Stimulated activated CD4-positive, alpha-beta T cell treated with anti-CD3 and anti-CD28 coated beads, Interleukin-15, amount 100 ng/mL, for 48 hours (primary cell): ENCODE data around the gene CPEB1.
"Not testable (repeated sequence)": the region's sequence is repeated elsewhere in the genome, so short reads cannot be mapped to it uniquely, and the experiment has no call there.

Experiments used
- DNase-seq, 2 donors: peaks; one replicate each; pipeline ENCODE4 v3.0.0-alpha.2; 2020; ENCODE audit warnings: low read depth in 2 of 2

The CPEB1 gene

DNA sequence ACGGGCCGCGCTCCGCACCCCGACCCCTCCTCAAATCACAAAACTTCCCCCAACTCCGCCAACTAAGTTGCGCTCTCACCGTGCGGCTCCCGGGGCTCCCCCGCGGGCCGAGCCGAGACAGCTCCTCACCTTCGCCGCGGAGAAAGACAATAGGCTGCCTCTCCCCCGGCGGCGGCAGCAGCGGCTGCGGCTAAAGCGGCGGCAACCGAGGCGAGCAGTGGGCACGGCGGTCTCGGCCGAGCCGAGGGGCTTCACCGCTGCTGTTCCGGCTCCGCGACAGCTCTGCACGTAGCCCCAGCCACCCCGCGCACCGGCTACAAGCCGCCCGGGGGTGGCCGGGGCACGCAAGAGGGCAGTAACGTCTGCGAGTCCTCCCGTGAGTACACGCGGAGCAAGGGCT lies 133.6 kb downstream of the CPEB1 start:
- not testable (repeated sequence) for DNase-seq

DNA sequence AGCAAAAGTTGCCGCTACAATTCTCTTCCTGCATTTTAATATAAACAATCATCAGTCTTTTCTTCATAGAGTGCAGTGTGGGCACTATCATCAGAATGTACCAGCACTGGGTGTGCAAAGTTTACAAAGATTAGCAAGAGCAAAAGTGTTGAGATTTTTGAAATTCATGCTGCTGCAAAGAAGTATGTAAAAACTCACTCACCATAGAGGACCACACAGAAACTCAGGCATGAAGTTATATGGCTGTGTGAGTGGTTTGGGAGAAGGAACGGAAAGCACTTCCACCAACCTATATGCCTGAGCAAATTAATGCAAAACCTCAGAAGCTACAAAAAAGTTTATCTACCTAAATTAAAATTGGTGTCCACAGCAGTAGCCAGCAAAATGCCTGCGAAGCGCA lies 139.5 kb downstream of the CPEB1 start:
- not testable (repeated sequence) for DNase-seq

DNA sequence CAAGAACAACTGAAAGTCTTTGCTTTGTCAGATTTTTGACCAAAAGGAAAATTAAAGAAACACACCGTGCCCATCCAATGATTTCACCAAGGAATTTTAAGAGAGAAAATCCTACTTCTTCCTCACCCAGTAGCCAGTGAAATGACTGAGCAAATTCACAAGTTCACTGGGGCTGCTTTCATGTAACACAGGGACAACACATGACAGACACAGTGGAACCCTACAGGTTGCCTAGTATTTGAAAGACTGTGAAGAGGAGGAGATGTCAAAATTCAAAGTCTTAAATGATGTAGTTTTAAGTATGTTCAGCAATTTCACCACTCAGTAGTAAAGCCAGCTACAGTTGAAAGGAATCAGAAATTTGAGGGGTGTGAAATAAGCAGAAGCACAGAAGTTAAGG lies 140.1 kb downstream of the CPEB1 start:
- DNase-seq, result not testable (repeated sequence)

DNA sequence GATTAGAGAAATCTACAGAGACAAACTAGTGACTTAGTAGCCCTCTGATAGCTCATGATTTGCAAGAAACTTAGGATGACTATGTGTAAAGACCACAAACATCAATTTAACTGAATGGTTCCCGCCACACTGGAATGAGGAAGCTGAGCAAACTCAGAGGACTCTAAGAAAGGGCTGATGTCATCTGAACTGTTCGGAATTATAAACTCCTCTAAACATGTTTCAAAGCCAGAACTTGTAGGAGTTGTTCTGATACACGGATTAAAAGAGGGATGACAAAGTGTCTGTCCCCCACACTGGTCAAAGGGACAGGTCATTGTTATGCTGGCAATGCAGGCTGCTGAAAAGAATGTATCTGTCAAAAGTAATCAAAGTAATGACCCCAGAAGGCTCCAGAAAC lies 141.3 kb downstream of the CPEB1 start:
- DNase-seq, result not testable (repeated sequence)

DNA sequence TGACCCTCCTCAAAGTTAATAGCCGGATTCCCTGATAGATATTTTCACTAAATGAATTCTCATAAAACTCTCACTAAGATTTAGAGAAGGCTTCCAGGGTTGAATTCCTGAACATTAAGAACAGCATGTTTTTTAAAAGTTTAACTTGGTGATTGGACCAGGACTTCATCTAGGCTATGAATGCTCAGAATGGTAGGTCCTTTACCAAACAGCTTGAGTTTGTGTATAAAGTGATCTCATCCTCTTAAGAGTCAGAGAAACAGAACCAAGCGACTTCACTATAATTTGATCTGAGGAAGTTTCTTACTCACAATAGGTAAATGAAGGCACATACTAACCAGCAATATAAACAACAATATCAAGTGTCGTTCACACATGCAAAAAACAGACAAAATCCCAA lies 143.1 kb downstream of the CPEB1 start:
- not testable (repeated sequence) for DNase-seq

DNA sequence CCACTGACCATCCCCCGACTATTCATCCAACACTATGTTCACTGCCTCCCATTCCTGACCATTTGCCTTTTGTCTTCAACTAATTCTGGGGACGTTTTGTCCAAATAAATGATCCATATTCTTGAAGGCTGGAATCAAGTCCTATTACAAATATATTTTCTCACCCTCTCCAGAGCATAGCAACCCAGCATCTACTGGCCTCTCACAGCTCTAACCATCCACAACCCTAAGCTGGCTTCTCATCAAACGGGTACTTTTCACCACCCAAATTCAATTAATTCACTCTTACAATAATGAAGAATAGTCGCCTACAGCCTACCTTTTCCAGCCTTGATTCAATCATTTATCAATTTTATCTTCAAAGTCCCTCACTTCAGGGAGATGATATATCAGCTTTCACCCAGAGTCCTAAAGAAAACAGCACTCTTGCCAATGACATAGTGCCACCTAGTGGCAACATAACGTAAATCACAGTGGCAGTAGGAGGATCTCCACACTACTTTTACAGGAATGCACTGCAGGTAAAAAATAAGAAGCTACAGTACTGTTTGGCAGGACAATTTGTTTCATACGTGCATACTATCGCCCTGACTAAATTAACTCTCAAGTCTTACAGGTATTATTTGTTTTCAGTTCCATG lies 144.3 kb downstream of the CPEB1 start:
- not testable (repeated sequence) for DNase-seq

DNA sequence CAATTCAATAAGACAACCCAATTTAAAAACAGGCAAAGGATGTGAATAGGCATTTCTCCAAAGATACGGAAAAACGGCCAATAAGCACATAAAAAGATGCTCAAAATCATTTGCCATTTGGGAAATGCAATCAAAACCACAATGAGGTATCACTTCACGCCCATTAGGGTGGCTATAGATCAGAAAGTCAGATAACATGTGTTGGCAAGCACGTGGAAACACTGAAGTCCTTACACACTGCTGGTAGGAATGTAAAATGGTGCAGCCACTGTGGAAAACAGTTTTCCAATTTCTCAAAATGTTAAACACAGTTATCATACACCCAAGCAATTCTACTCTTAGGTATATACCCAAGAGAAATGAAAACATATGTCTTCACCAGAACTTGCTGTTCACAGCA lies 146.4 kb downstream of the CPEB1 start:
- DNase-seq, result not testable (repeated sequence)

DNA sequence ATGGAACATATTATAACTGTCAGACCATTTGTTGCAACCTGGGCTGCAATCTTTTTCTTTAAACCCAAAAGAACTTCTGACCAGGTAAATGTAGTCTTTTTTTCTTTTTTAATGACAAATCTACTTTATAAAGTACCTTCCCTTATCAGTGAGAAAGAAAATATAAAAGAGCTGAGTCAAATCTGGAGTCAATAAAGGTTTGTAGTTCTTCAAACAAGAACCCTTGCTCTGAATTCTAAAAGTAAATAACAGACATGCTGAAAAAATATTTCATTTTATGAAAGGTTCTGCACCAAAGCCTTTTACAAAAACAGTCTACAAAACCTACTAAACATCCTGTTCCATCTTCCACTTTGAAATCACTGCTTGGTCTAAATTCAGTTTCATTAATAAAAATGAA lies 149.2 kb downstream of the CPEB1 start:
- not testable (repeated sequence) for DNase-seq
